Cardiac fibroblast (primary cell): ENCODE measurements around the gene VWCE.
"Not testable (repeated sequence)": the region's sequence is repeated elsewhere in the genome, so short reads cannot be mapped to it uniquely, and the experiment has no call there.

Source experiments
- DNase-seq, 2 donors: peaks; one replicate each; pipeline versions ENCODE4 v3.0.0 to v3.0.0-alpha.2; 2010; ENCODE audit warnings: low read depth in 2 of 2
- H3K4me3 ChIP-seq, 2 donors: replicated peaks in 1 of 2; 1 replicate in 1 of 2; 2 replicates in 1 of 2; pipeline ENCODE4 v1.5.1; 2011; ENCODE audit warnings: low read depth in 2 of 2, low read length in 2 of 2, mild to moderate bottlenecking in 2 of 2, moderate library complexity in 1 of 2

The VWCE gene

GRCh38 chr11:61222047-61222446, 73.1 kb downstream of the VWCE start, which contains the start of gene PGA4:
Gene PGA4 (plus strand): TSS chr11:61222347. CDS start chr11:61222401, 54 bp downstream.
- H3K4me3 ChIP-seq, DNase-seq: not testable (repeated sequence)

- DNase-seq, H3K4me3 ChIP-seq: not testable (repeated sequence)
Measured at GRCh38 chr11:61219016-61219415, 76.1 kb downstream of the VWCE start.

GRCh38 chr11:61218306-61218705, 76.8 kb downstream of the VWCE start:
- DNase-seq = not testable (repeated sequence)

GRCh38 chr11:61213711-61214324, 81.3 kb downstream of the VWCE start:
- H3K4me3 ChIP-seq, DNase-seq: not testable (repeated sequence)

More at GRCh38 chr11:61218306-61218705, 76.8 kb downstream of the VWCE start:
- not testable (repeated sequence) for H3K4me3 ChIP-seq

GRCh38 chr11:61212202-61212601, 82.9 kb downstream of the VWCE start:
- H3K4me3 ChIP-seq, DNase-seq: not testable (repeated sequence)

- H3K4me3 ChIP-seq, DNase-seq: not testable (repeated sequence)
Measured at GRCh38 chr11:61211327-61211952, 83.7 kb downstream of the VWCE start.

- not testable (repeated sequence) for H3K4me3 ChIP-seq, DNase-seq
Measured at GRCh38 chr11:61210629-61211028, 84.5 kb downstream of the VWCE start.
